ENCODE results near the gene MYMX. TPM values are rescaled to one million over a fixed set of nuclear protein-coding genes. Genes with fewer than 3 reads are reported as not detected.

The MYMX gene
- total RNA-seq, 3 donors from 2014 or later, result 0.39 TPM; not detected in 2

- intact Hi-C loops (cut with DNase I, micrococcal nuclease), result no loop called here
- ATAC-seq, result no peak
- no peaks in the 10 kb centered on the region for H3K9me3 ChIP-seq
- no peak overlapping the region for H3K4me3 ChIP-seq
- peaks cover 23% of the 10 kb centered on the region for H3K4me1 ChIP-seq (ENCODE audit: low read depth)
- DNase-seq, result peak in 1 of 3 donors; percentile 49
- TF ChIP-seq, protein P1, sequence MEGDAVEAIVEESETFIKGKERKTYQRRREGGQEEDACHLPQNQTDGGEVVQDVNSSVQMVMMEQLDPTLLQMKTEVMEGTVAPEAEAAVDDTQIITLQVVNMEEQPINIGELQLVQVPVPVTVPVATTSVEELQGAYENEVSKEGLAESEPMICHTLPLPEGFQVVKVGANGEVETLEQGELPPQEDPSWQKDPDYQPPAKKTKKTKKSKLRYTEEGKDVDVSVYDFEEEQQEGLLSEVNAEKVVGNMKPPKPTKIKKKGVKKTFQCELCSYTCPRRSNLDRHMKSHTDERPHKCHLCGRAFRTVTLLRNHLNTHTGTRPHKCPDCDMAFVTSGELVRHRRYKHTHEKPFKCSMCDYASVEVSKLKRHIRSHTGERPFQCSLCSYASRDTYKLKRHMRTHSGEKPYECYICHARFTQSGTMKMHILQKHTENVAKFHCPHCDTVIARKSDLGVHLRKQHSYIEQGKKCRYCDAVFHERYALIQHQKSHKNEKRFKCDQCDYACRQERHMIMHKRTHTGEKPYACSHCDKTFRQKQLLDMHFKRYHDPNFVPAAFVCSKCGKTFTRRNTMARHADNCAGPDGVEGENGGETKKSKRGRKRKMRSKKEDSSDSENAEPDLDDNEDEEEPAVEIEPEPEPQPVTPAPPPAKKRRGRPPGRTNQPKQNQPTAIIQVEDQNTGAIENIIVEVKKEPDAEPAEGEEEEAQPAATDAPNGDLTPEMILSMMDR (IDR thresholded peaks at IDR 0.05), result no peak
- H3K36me3 ChIP-seq (ENCODE audit: low read depth), result no peaks in the 10 kb centered on the region
These were observed 812 bp downstream of the MYMX start for GRCh38 chr6:44217332-44218143.

DNA sequence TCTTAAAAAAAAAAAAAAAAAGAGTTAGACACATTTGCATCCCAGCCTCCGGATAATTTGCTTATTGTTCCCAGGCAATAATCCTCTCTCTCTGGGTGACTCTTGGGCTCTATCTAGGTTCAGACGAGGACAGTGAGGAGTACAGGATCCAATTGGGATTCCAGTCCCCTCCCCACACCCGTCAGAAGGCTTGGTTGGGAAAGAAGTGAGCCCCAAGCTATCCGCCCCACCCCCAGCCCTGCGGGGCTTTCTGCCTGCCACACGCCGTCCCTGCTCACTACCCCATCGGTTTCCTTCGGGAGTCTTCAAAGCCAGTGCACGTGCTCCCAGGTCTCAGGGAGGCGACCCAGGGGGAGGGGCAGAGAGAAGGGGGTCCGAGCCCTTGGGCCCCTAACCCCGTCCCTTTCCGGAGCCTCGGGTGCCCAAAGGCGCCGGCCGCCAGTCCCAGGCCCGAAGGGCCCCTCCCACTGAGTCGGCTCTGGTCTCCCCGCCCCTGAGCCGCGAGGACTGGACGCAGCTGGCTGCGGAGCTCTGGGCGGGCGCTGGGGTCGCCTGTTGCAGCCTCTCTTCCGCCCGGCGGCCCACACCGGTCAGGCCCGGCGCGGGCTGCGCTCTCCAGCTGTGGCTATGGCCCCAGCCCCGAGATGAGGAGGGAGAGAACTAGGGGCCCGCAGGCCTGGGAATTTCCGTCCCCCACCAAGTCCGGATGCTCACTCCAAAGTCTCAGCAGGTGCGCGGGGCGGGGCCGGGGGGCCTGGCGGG is 2.5 kb downstream of the MYMX start:
- no peaks in the 10 kb centered on the region for H3K9me3 ChIP-seq
- H3K36me3 ChIP-seq (ENCODE audit: low read depth), result no peaks in the 10 kb centered on the region
- peak; percentile 68 for ATAC-seq
- intact Hi-C loops (cut with DNase I, micrococcal nuclease), result no loop called here
- DNase-seq, result peak; percentile 78 to 87 (median 85)
- peak overlapping the region; percentile 15 for H3K4me3 ChIP-seq
- TF ChIP-seq, protein P1 (IDR thresholded peaks at IDR 0.05), result no peak
- H3K4me1 ChIP-seq (ENCODE audit: low read depth), result peaks cover 33% of the 10 kb centered on the region

- no peaks in the 10 kb centered on the region for H3K36me3 ChIP-seq (ENCODE audit: low read depth)
- DNase-seq, result no peak
- intact Hi-C loops (cut with DNase I, micrococcal nuclease), result no loop called here
- H3K4me1 ChIP-seq (ENCODE audit: low read depth), result peaks cover 35% of the 10 kb centered on the region
- TF ChIP-seq, protein P1 (IDR thresholded peaks at IDR 0.05), result no peak
- no peaks in the 10 kb centered on the region for H3K9me3 ChIP-seq
- peak overlapping the region; percentile 15 for H3K4me3 ChIP-seq
- no peak for ATAC-seq
These were observed 3.4 kb downstream of the MYMX start for GRCh38 chr6:44219815-44220784.

DNA sequence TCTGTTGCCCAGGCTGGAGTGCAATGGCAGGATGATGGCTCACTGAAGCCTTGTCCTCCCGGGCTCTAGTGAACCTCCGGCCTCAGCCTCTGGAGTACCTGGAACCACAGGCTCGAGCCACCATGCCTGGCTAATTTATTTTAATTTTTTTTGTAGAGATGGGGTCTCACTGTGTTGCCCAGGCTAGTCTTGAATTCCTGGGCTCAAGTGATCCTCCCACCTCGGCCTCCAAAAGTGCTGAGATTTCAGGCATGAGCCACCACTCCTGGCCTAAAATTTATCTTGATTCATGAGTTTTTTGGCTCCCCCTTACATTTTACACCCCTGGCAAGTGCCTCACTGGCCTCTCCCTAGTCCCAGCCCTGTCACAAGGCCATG is 4.2 kb downstream of the MYMX start:
- intact Hi-C loops (cut with DNase I, micrococcal nuclease), result no loop called here
- TF ChIP-seq, protein P1 (IDR thresholded peaks at IDR 0.05), result no peak
- DNase-seq, result no peak
- H3K4me3 ChIP-seq, result no peak overlapping the region
- H3K9me3 ChIP-seq, result no peaks in the 10 kb centered on the region
- ATAC-seq, result no peak
- H3K36me3 ChIP-seq (ENCODE audit: low read depth), result no peaks in the 10 kb centered on the region
- H3K4me1 ChIP-seq (ENCODE audit: low read depth), result peaks cover 36% of the 10 kb centered on the region

DNA sequence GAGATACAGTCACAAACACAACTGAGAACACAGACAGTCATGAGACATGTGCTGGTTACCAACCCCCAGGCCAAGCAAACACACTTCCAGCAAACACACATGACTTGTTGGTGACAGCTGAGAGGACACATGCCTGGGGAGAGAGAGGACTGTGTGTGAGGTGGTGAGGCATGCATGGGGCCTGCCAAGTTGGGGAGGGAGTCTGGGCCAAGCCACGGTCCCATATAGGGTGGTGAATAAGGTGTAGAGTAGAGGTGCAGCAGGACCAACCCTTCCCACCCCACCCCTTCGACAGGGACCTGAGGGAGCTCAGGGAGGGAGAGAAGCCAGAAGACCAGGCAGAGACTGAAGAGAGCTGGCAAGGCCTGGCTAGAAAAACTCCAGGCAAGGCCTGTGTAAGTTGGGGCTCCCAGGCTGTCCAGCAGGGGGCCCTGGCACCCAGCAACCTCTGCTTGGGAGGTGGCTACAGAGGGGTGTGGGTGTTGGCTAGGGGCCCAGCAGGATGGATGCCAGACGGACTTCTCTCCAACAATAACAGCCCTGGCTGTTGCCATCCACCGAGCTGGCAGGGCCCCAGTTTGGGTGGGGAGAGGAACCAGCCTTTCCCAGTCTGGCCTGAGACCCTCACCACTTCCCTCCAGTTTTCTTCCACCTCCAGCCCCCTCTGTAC is 4.7 kb downstream of the MYMX start:
- no peaks in the 10 kb centered on the region for H3K9me3 ChIP-seq
- DNase-seq (peak; percentile 95 to 97 (median 96)), ATAC-seq (peak; percentile 81)
- TF ChIP-seq, protein P1 (IDR thresholded peaks at IDR 0.05), result peak; percentile 71
- H3K4me1 ChIP-seq (ENCODE audit: low read depth), result peaks cover 38% of the 10 kb centered on the region
- intact Hi-C loops (cut with DNase I, micrococcal nuclease), result no loop called here
- H3K36me3 ChIP-seq (ENCODE audit: low read depth), result no peaks in the 10 kb centered on the region
- H3K4me3 ChIP-seq, result no peak overlapping the region

All from mucosa of descending colon (tissue), 3 donors.